ENCODE data around the gene KIF16B. TPM values are rescaled to one million over a fixed set of nuclear protein-coding genes. Genes with fewer than 3 reads are reported as not detected.
"Not testable (repeated sequence)": the region's sequence is repeated elsewhere in the genome, so short reads cannot be mapped to it uniquely, and the experiment has no call there.

KIF16B gene
- total RNA-seq, 3 donors from 2014 or later: 23.8 to 47.9 (median 36.9) TPM

- H3K4me3 ChIP-seq: no peak overlapping the region
- no peaks in the 10 kb centered on the region for H3K4me1 ChIP-seq
- H3K9me3 ChIP-seq: peaks cover 7 to 27% of the 10 kb centered on the region in 2 donors
- H3K27ac ChIP-seq: no peak overlapping the region
- no peaks in the 10 kb centered on the region for H3K36me3 ChIP-seq
- no peaks in the 10 kb centered on the region for H3K27me3 ChIP-seq
- intact Hi-C loops (cut with DNase I; ENCODE audit: low total_unique reads): loop anchor here (10.0 kb wide), 1 partner anchor 1664 kb away; no protein-coding TSS in a partner anchor
- no peak for TF ChIP-seq CTCF (IDR thresholded peaks at IDR 0.05)
- TF ChIP-seq POLR2A (IDR thresholded peaks at IDR 0.05): no peak
- TF ChIP-seq POLR2AphosphoS5 (IDR thresholded peaks at IDR 0.05): no peak
- no peak for DNase-seq (ENCODE audit: low spot score in 2 of 2)
These were observed 332.9 kb downstream of the KIF16B start for GRCh38 chr20:16240355-16240754.

GRCh38 chr20:16236589-16237241 lies 336.5 kb downstream of the KIF16B start:
- TF ChIP-seq POLR2AphosphoS5 (IDR thresholded peaks at IDR 0.05): no peak
- no peak for TF ChIP-seq CTCF (IDR thresholded peaks at IDR 0.05)
- no peak for TF ChIP-seq POLR2A (IDR thresholded peaks at IDR 0.05)
- intact Hi-C loops (cut with DNase I; ENCODE audit: low total_unique reads): no loop called here

GRCh38 chr20:16230402-16230801 lies 342.8 kb downstream of the KIF16B start:
- no peaks in the 10 kb centered on the region for H3K4me1 ChIP-seq
- H3K9me3 ChIP-seq: no peaks in the 10 kb centered on the region
- no peaks in the 10 kb centered on the region for H3K27me3 ChIP-seq
- no peaks in the 10 kb centered on the region for H3K36me3 ChIP-seq
- intact Hi-C loops (cut with DNase I; ENCODE audit: low total_unique reads): no loop called here
- TF ChIP-seq CTCF (IDR thresholded peaks at IDR 0.05) (no peak), POLR2A (IDR thresholded peaks at IDR 0.05) (no peak), POLR2AphosphoS5 (IDR thresholded peaks at IDR 0.05) (no peak)
- H3K4me3 ChIP-seq: no peak overlapping the region
- no peak overlapping the region for H3K27ac ChIP-seq
- DNase-seq (ENCODE audit: low spot score in 2 of 2): no peak

More at GRCh38 chr20:16236589-16237241, 336.5 kb downstream of the KIF16B start:
- H3K27ac ChIP-seq: no peak overlapping the region
- H3K4me3 ChIP-seq: no peak overlapping the region
- no peak for DNase-seq (ENCODE audit: low spot score in 2 of 2)
- no peaks in the 10 kb centered on the region for H3K36me3 ChIP-seq
- H3K4me1 ChIP-seq: no peaks in the 10 kb centered on the region
- H3K27me3 ChIP-seq: no peaks in the 10 kb centered on the region
- peaks cover 7 to 27% of the 10 kb centered on the region in 2 donors for H3K9me3 ChIP-seq

GRCh38 chr20:16229813-16230212 lies 343.4 kb downstream of the KIF16B start:
- H3K27me3 ChIP-seq: no peaks in the 10 kb centered on the region
- no peak overlapping the region for H3K27ac ChIP-seq
- no peaks in the 10 kb centered on the region for H3K9me3 ChIP-seq
- intact Hi-C loops (cut with DNase I; ENCODE audit: low total_unique reads): no loop called here
- no peaks in the 10 kb centered on the region for H3K4me1 ChIP-seq
- TF ChIP-seq POLR2A (IDR thresholded peaks at IDR 0.05): no peak
- TF ChIP-seq POLR2AphosphoS5 (IDR thresholded peaks at IDR 0.05): no peak
- no peak for TF ChIP-seq CTCF (IDR thresholded peaks at IDR 0.05)
- H3K36me3 ChIP-seq: no peaks in the 10 kb centered on the region
- H3K4me3 ChIP-seq: no peak overlapping the region
- DNase-seq (ENCODE audit: low spot score in 2 of 2): no peak

- Histone ChIP-seq H3K27ac (no peak overlapping the region), H3K4me3 (no peak overlapping the region), H3K4me1 (no peaks in the 10 kb centered on the region), H3K27me3 (no peaks in the 10 kb centered on the region), H3K9me3 (no peaks in the 10 kb centered on the region), H3K36me3 (no peaks in the 10 kb centered on the region)
- intact Hi-C loops (cut with DNase I; ENCODE audit: low total_unique reads): no loop called here
- DNase-seq (ENCODE audit: low spot score in 2 of 2): no peak
- TF ChIP-seq POLR2A (IDR thresholded peaks at IDR 0.05): no peak
- TF ChIP-seq CTCF (IDR thresholded peaks at IDR 0.05): no peak
- TF ChIP-seq POLR2AphosphoS5 (IDR thresholded peaks at IDR 0.05): no peak
These were observed 344.5 kb downstream of the KIF16B start for GRCh38 chr20:16228722-16229121.

- H3K4me1 ChIP-seq; H3K27ac ChIP-seq; intact Hi-C loops (cut with DNase I; ENCODE audit: low total_unique reads); H3K9me3 ChIP-seq; H3K27me3 ChIP-seq; H3K4me3 ChIP-seq; H3K36me3 ChIP-seq; DNase-seq (ENCODE audit: low spot score in 2 of 2): not testable (repeated sequence)
These were observed 346.3 kb downstream of the KIF16B start for GRCh38 chr20:16226961-16227360.

Data from breast epithelium (tissue), 4 donors.